Astrocyte (in vitro differentiated cells and primary cell): ENCODE results near the gene MMP10.

Experiments used
- EZH2 ChIP-seq: IDR thresholded peaks from 2 replicates; pipeline ENCODE4 v1.6.1; 2012; ENCODE audit warnings: mild to moderate bottlenecking, low read length, inconsistent platforms; ENCODE audit not compliant: insufficient read depth
- TF ChIP-seq, protein P1 (sequence below): IDR thresholded peaks from 2 replicates; pipeline ENCODE4 v1.5.1; 2011; ENCODE audit warnings: low read depth, mild to moderate bottlenecking, inconsistent platforms, low read length, moderate library complexity; ENCODE audit not compliant: insufficient read depth

DNA sequence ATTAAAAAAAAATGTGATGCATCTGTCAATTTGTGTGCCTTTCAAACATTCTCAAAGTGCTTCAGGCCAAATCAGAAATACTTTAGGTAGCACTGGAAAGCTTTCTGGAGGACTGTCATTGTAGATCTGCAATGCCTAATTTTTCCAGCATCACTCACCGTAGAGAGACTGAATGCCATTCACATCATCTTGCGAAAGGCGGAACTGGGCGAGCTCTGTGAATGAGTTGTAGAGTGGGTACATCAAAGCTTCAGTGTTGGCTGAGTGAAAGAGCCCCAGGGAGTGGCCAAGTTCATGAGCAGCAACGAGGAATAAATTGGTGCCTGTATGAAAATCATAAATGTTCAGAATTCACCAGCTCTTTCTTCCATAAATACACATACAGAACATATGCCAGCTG is 4.0 kb downstream of the MMP10 start:
- TF ChIP-seq, protein P1, sequence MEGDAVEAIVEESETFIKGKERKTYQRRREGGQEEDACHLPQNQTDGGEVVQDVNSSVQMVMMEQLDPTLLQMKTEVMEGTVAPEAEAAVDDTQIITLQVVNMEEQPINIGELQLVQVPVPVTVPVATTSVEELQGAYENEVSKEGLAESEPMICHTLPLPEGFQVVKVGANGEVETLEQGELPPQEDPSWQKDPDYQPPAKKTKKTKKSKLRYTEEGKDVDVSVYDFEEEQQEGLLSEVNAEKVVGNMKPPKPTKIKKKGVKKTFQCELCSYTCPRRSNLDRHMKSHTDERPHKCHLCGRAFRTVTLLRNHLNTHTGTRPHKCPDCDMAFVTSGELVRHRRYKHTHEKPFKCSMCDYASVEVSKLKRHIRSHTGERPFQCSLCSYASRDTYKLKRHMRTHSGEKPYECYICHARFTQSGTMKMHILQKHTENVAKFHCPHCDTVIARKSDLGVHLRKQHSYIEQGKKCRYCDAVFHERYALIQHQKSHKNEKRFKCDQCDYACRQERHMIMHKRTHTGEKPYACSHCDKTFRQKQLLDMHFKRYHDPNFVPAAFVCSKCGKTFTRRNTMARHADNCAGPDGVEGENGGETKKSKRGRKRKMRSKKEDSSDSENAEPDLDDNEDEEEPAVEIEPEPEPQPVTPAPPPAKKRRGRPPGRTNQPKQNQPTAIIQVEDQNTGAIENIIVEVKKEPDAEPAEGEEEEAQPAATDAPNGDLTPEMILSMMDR: no peak
- no peak for TF ChIP-seq EZH2
